Colonic mucosa (tissue), 4 donors: ENCODE measurements around the gene MRGPRD. TPM values are rescaled to one million over a fixed set of nuclear protein-coding genes. Genes with fewer than 3 reads are reported as not detected.

Source experiments
- DNase-seq: peaks from one replicate; pipeline ENCODE4 v3.0.0-alpha.2; 2020
- H3K27ac ChIP-seq: fragments of 200-600 bp; one replicate; pipeline ENCODE4 v1.8.0; 2021
- H3K27me3 ChIP-seq: fragments of 200-600 bp; one replicate; pipeline ENCODE4 v1.8.0; 2021
- H3K36me3 ChIP-seq: fragments of 200-600 bp; one replicate; pipeline ENCODE4 v1.8.0; 2021
- H3K4me1 ChIP-seq: fragments of 200-600 bp; one replicate; pipeline ENCODE4 v1.8.0; 2021; ENCODE audit warnings: mild to moderate bottlenecking
- H3K4me3 ChIP-seq: fragments of 200-600 bp; one replicate; pipeline ENCODE4 v1.8.0; 2021
- H3K9ac ChIP-seq, 2 donors: one replicate each; pipeline ENCODE4 v1.7.0; 2013; ENCODE audit warnings: control low read depth in 2 of 2, low read depth in 2 of 2, low read length in 2 of 2
- H3K9me3 ChIP-seq: fragments of 200-600 bp; one replicate; pipeline ENCODE4 v1.8.0; 2021
- CTCF ChIP-seq: fragments of 200-600 bp; IDR thresholded peaks from one replicate; pipeline ENCODE4 v1.8.0; 2022; ENCODE audit warnings: antibody characterized with exemption, mild to moderate bottlenecking
- intact Hi-C: fragments of 100-400 bp; cut with DNase I; formaldehyde crosslinking; loops from one replicate; pipeline ENCODE4 v1.14.1; 2022
- total RNA-seq, 2 donors: library from RNA; stranded (reverse); fragmentation: NEBNext Ultra II Directional in 1 of 2; extraction: Animal tissue kit (Norgen Biotek cat#: 25700) in 1 of 2; gene quantifications; one replicate each; pipeline ENCODE4 v1.2.1, GENCODE V29; 2021
- donor health status: healthy.
- donor health status: DM: no; HTN: no; CAD: no.
- donor health status: DM: no; HTN: no; CAD: no.

Gene MRGPRD
- total RNA-seq: not detected

- H3K27ac ChIP-seq: no peak within 1 kb of the TSS
- no peak for TF ChIP-seq CTCF
- H3K4me3 ChIP-seq: no peak within 1 kb of the TSS
- no peaks in the 10 kb centered on the region for H3K36me3 ChIP-seq
- no peaks in the 10 kb centered on the region for H3K4me1 ChIP-seq
- DNase-seq: no peak
- H3K27me3 ChIP-seq: no peaks in the 10 kb centered on the region
- no peaks in the 10 kb centered on the region for H3K9me3 ChIP-seq
- intact Hi-C loops: no loop called here
- no peak within 1 kb of the TSS for H3K9ac ChIP-seq
Measured at GRCh38 chr11:68980776-68981065, at the start of gene MRGPRD. TSS of gene MRGPRD (minus strand) at chr11:68980986. CDS start at chr11:68980986, 0 bp downstream.

GRCh38 chr11:69030301-69030700, 49.5 kb upstream of the MRGPRD start:
- Histone ChIP-seq H3K9me3 (no peaks in the 10 kb centered on the region), H3K4me3 (no peak overlapping the region), H3K9ac (no peak overlapping the region), H3K27me3 (no peaks in the 10 kb centered on the region), H3K36me3 (no peaks in the 10 kb centered on the region), H3K4me1 (no peaks in the 10 kb centered on the region), H3K27ac (no peak overlapping the region)
- intact Hi-C loops: no loop called here
- TF ChIP-seq CTCF: no peak
- no peak for DNase-seq

DNA sequence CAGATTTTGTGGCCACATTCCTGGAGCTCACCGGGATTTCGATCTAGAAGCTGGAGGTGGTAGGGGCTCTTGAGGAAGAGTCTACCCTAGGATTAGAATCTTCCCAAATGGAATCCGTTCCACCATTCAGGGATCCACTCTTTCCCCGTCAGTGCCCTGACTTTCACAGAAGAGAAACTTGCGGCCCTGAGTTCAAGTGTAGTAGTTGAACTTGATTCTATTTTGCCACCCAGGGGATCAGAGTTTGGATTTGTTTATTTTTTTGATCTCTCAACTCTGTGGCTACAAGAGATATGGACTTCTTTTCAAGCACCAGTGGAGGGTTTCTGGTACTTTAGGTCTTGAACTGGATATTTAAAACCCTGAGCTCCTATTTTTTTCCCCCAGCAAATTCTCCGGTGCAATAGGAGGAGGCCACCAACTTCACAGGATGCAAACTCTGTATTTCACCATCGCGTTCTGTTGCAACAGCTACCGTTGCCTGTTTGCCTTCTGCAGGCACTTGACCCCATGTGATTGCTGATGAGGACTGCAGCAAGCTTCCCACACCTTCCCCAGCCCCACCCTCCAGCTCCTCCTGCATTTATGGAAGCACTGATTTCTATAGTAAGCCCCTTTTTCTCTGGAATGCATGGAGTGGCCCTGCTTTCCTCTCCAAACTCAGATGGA, 47.1 kb upstream of the MRGPRD start:
- Histone ChIP-seq H3K9ac (no peak overlapping the region), H3K27ac (no peak overlapping the region), H3K4me3 (no peak overlapping the region), H3K4me1 (no peaks in the 10 kb centered on the region), H3K27me3 (no peaks in the 10 kb centered on the region), H3K36me3 (no peaks in the 10 kb centered on the region), H3K9me3 (no peaks in the 10 kb centered on the region)
- DNase-seq: no peak
- no peak for TF ChIP-seq CTCF
- intact Hi-C loops: no loop called here

GRCh38 chr11:69024509-69024908, 43.7 kb upstream of the MRGPRD start:
- no peaks in the 10 kb centered on the region for H3K9me3 ChIP-seq
- H3K4me1 ChIP-seq: no peaks in the 10 kb centered on the region
- no peak overlapping the region for H3K4me3 ChIP-seq
- no peaks in the 10 kb centered on the region for H3K27me3 ChIP-seq
- no peaks in the 10 kb centered on the region for H3K36me3 ChIP-seq
- H3K9ac ChIP-seq: no peak overlapping the region
- no peak overlapping the region for H3K27ac ChIP-seq
- TF ChIP-seq CTCF: no peak
- intact Hi-C loops: no loop called here
- DNase-seq: no peak

DNA sequence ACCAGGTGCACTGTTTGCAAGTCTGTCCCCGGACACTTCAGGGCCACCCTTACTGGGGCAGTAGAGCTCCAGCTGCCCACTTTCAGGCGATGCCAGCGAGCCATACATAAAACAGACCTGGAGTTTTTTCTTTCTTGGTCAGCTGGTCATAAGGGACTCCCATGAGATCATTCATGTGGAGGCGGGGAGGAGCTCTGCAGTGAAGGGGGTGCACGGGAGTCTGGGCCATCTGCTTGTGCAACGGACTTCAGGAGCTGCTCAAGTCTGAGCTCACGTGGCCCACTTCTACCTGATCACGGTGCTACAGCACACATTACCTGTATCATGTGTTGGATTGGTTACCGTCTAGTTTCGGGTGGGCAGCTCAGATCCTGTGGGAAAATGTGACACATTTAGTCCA, 41.5 kb upstream of the MRGPRD start:
- H3K27me3 ChIP-seq: no peaks in the 10 kb centered on the region

More for the DNA sequence above, 41.5 kb upstream of the MRGPRD start:
- no peaks in the 10 kb centered on the region for H3K9me3 ChIP-seq
- H3K36me3 ChIP-seq: no peaks in the 10 kb centered on the region
- no peak overlapping the region for H3K4me3 ChIP-seq
- H3K4me1 ChIP-seq: no peaks in the 10 kb centered on the region
- no peak for TF ChIP-seq CTCF
- intact Hi-C loops: no loop called here
- DNase-seq: no peak
- no peak overlapping the region for H3K27ac ChIP-seq
- H3K9ac ChIP-seq: no peak overlapping the region
